ENCODE results near the gene TMEM167A.

Gene TMEM167A

GRCh38 chr5:83025690-83026478 lies 51.3 kb downstream of the TMEM167A start:
- Histone ChIP-seq H3K9me3 (ENCODE audit: control insufficient read depth, low read length) (no peaks in the 10 kb centered on the region), H3K4me3 (ENCODE audit: insufficient read depth, low read depth, low read length, poor library complexity, severe bottlenecking) (no peak overlapping the region), H3K4me1 (ENCODE audit: control insufficient read depth, insufficient read depth, low read length, poor library complexity, severe bottlenecking) (no peaks in the 10 kb centered on the region), H3K27ac (ENCODE audit: insufficient read depth, low read length, poor library complexity, severe bottlenecking) (no peak overlapping the region), H3K36me3 (ENCODE audit: control insufficient read depth, insufficient read depth, low read length) (no peaks in the 10 kb centered on the region), H3K27me3 (replicated peaks; ENCODE audit: control insufficient read depth, insufficient read depth, low read length, poor library complexity, severe bottlenecking) (no peaks in the 10 kb centered on the region)
- no peak for DNase-seq

DNA sequence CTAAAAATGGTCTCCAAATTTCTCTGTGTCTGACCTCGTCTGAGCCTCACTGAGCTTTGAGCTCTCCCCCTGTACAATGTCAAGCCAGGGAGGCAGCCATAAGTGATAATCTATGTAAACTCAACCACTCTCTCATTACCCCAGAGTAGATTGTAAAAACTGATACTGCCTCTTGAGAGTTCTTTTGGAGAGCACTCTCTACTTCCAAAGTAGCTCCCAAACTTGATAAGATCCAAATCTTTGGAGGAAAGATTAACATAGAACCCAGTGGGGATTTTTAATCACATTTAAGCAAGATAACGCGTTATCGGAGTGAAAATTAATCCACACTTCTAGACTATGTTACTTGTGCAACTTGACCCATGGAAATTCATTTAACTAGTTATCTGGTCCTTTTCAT lies 54.9 kb downstream of the TMEM167A start:
- H3K36me3 ChIP-seq (ENCODE audit: control insufficient read depth, insufficient read depth, low read length): no peaks in the 10 kb centered on the region
- H3K4me1 ChIP-seq (ENCODE audit: control insufficient read depth, insufficient read depth, low read length, poor library complexity, severe bottlenecking): no peaks in the 10 kb centered on the region
- no peak overlapping the region for H3K4me3 ChIP-seq (ENCODE audit: insufficient read depth, low read depth, low read length, poor library complexity, severe bottlenecking)
- H3K27ac ChIP-seq (ENCODE audit: insufficient read depth, low read length, poor library complexity, severe bottlenecking): no peak overlapping the region
- no peaks in the 10 kb centered on the region for H3K9me3 ChIP-seq (ENCODE audit: control insufficient read depth, low read length)
- no peaks in the 10 kb centered on the region for H3K27me3 ChIP-seq (replicated peaks; ENCODE audit: control insufficient read depth, insufficient read depth, low read length, poor library complexity, severe bottlenecking)
- DNase-seq: no peak

DNA sequence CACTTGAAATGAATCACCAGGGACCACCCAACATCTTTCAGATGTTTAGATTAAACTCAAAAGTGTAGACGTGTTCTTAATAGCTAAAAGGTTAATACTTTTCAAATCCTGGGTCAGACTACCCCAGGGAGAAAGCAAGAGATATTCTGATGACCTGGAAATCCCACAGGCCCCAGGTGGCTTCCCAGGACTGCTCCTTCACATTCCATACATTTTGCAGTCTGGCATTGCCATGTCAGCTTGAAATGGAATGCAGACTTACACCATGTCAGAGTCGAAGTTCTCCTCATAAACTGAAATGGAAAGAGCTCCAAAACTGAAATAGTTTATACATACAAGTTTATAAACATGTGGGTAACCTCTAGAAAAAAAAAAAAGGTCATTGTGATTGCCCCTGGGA lies 61.5 kb downstream of the TMEM167A start:
- Histone ChIP-seq H3K4me3 (ENCODE audit: insufficient read depth, low read depth, low read length, poor library complexity, severe bottlenecking) (no peak overlapping the region), H3K27ac (ENCODE audit: insufficient read depth, low read length, poor library complexity, severe bottlenecking) (no peak overlapping the region), H3K36me3 (ENCODE audit: control insufficient read depth, insufficient read depth, low read length) (no peaks in the 10 kb centered on the region), H3K27me3 (replicated peaks; ENCODE audit: control insufficient read depth, insufficient read depth, low read length, poor library complexity, severe bottlenecking) (no peaks in the 10 kb centered on the region), H3K4me1 (ENCODE audit: control insufficient read depth, insufficient read depth, low read length, poor library complexity, severe bottlenecking) (no peaks in the 10 kb centered on the region), H3K9me3 (ENCODE audit: control insufficient read depth, low read length) (no peaks in the 10 kb centered on the region)
- no peak for DNase-seq

- no peak for DNase-seq
- Histone ChIP-seq H3K4me3 (ENCODE audit: insufficient read depth, low read depth, low read length, poor library complexity, severe bottlenecking) (no peak overlapping the region), H3K27ac (ENCODE audit: insufficient read depth, low read length, poor library complexity, severe bottlenecking) (no peak overlapping the region)
Observed at GRCh38 chr5:83011985-83012384, 65.2 kb downstream of the TMEM167A start.

DNA sequence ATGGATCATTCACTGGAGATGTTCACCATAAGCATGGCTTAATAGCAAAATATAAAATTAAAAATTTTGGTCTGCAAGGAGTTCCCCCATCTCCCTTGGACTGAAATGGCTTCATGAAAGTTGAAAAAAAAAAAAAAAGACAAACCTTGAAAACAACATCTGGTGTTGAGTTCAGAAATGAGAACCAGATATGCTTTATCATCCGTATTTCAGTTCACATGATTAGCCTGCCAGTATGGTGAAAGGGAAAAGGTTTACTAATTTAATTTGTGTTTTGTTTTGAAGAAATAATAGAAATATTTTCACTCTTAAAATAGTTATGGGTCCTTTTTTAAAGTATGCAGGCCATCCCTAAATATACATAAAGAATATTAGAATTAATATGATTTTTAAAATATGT lies 67.8 kb downstream of the TMEM167A start:
- no peak for DNase-seq
- H3K27me3 ChIP-seq (replicated peaks; ENCODE audit: control insufficient read depth, insufficient read depth, low read length, poor library complexity, severe bottlenecking): no peaks in the 10 kb centered on the region
- H3K4me3 ChIP-seq (ENCODE audit: insufficient read depth, low read depth, low read length, poor library complexity, severe bottlenecking): no peak overlapping the region
- no peaks in the 10 kb centered on the region for H3K4me1 ChIP-seq (ENCODE audit: control insufficient read depth, insufficient read depth, low read length, poor library complexity, severe bottlenecking)
- H3K27ac ChIP-seq (ENCODE audit: insufficient read depth, low read length, poor library complexity, severe bottlenecking): no peak overlapping the region
- no peaks in the 10 kb centered on the region for H3K36me3 ChIP-seq (ENCODE audit: control insufficient read depth, insufficient read depth, low read length)
- no peaks in the 10 kb centered on the region for H3K9me3 ChIP-seq (ENCODE audit: control insufficient read depth, low read length)

More at GRCh38 chr5:83011985-83012384, 65.2 kb downstream of the TMEM167A start:
- no peaks in the 10 kb centered on the region for H3K27me3 ChIP-seq (replicated peaks; ENCODE audit: control insufficient read depth, insufficient read depth, low read length, poor library complexity, severe bottlenecking)
- H3K4me1 ChIP-seq (ENCODE audit: control insufficient read depth, insufficient read depth, low read length, poor library complexity, severe bottlenecking): no peaks in the 10 kb centered on the region
- H3K36me3 ChIP-seq (ENCODE audit: control insufficient read depth, insufficient read depth, low read length): no peaks in the 10 kb centered on the region
- H3K9me3 ChIP-seq (ENCODE audit: control insufficient read depth, low read length): no peaks in the 10 kb centered on the region

GRCh38 chr5:83007755-83008154 lies 69.4 kb downstream of the TMEM167A start:
- Histone ChIP-seq H3K36me3 (ENCODE audit: control insufficient read depth, insufficient read depth, low read length) (no peaks in the 10 kb centered on the region), H3K4me3 (ENCODE audit: insufficient read depth, low read depth, low read length, poor library complexity, severe bottlenecking) (no peak overlapping the region), H3K27me3 (replicated peaks; ENCODE audit: control insufficient read depth, insufficient read depth, low read length, poor library complexity, severe bottlenecking) (no peaks in the 10 kb centered on the region), H3K9me3 (ENCODE audit: control insufficient read depth, low read length) (no peaks in the 10 kb centered on the region), H3K27ac (ENCODE audit: insufficient read depth, low read length, poor library complexity, severe bottlenecking) (no peak overlapping the region), H3K4me1 (ENCODE audit: control insufficient read depth, insufficient read depth, low read length, poor library complexity, severe bottlenecking) (no peaks in the 10 kb centered on the region)
- DNase-seq: no peak

GRCh38 chr5:83006683-83007283 lies 70.4 kb downstream of the TMEM167A start:
- DNase-seq: no peak
- Histone ChIP-seq H3K36me3 (ENCODE audit: control insufficient read depth, insufficient read depth, low read length) (no peaks in the 10 kb centered on the region), H3K9me3 (ENCODE audit: control insufficient read depth, low read length) (no peaks in the 10 kb centered on the region), H3K4me1 (ENCODE audit: control insufficient read depth, insufficient read depth, low read length, poor library complexity, severe bottlenecking) (no peaks in the 10 kb centered on the region), H3K4me3 (ENCODE audit: insufficient read depth, low read depth, low read length, poor library complexity, severe bottlenecking) (no peak overlapping the region), H3K27ac (ENCODE audit: insufficient read depth, low read length, poor library complexity, severe bottlenecking) (no peak overlapping the region), H3K27me3 (replicated peaks; ENCODE audit: control insufficient read depth, insufficient read depth, low read length, poor library complexity, severe bottlenecking) (no peaks in the 10 kb centered on the region)

- Histone ChIP-seq H3K27me3 (replicated peaks; ENCODE audit: control insufficient read depth, insufficient read depth, low read length, poor library complexity, severe bottlenecking) (no peaks in the 10 kb centered on the region), H3K4me3 (ENCODE audit: insufficient read depth, low read depth, low read length, poor library complexity, severe bottlenecking) (no peak overlapping the region), H3K27ac (ENCODE audit: insufficient read depth, low read length, poor library complexity, severe bottlenecking) (no peak overlapping the region), H3K36me3 (ENCODE audit: control insufficient read depth, insufficient read depth, low read length) (no peaks in the 10 kb centered on the region), H3K4me1 (ENCODE audit: control insufficient read depth, insufficient read depth, low read length, poor library complexity, severe bottlenecking) (no peaks in the 10 kb centered on the region), H3K9me3 (ENCODE audit: control insufficient read depth, low read length) (no peaks in the 10 kb centered on the region)
- DNase-seq: no peak
Observed at GRCh38 chr5:83003791-83004190, 73.4 kb downstream of the TMEM167A start.
